ENCODE results near the gene SUGCT. TPM values are rescaled to one million over a fixed set of nuclear protein-coding genes. Genes with fewer than 3 reads are reported as not detected.
A peak's percentile ranks its signal among the peaks of the same experiment; 100 is the strongest.
"Not testable (repeated sequence)": the region's sequence is repeated elsewhere in the genome, so short reads cannot be mapped to it uniquely, and the experiment has no call there.

SUGCT gene
- total RNA-seq, 1 experiment from 2014 or later: 6.6 TPM

- no peak for DNase-seq (ENCODE audit: low read depth)
Observed at GRCh38 chr7:40138973-40139372, 4.2 kb downstream of the SUGCT start.

GRCh38 chr7:40139891-40140290 lies 5.1 kb downstream of the SUGCT start:
- DNase-seq (ENCODE audit: low read depth): not testable (repeated sequence)

GRCh38 chr7:40141916-40142315 lies 7.1 kb downstream of the SUGCT start:
- not testable (repeated sequence) for DNase-seq (ENCODE audit: low read depth)

- DNase-seq (ENCODE audit: low read depth): not testable (repeated sequence)
Observed at GRCh38 chr7:40145596-40146130, 10.9 kb downstream of the SUGCT start.

- DNase-seq (ENCODE audit: low read depth): peak; percentile 92
Observed at GRCh38 chr7:40147371-40148246, 12.8 kb downstream of the SUGCT start.

GRCh38 chr7:40148247-40148580 lies 13.4 kb downstream of the SUGCT start:
- not testable (repeated sequence) for DNase-seq (ENCODE audit: low read depth)

GRCh38 chr7:40148671-40149070 lies 13.9 kb downstream of the SUGCT start:
- DNase-seq (ENCODE audit: low read depth): no peak

- DNase-seq (ENCODE audit: low read depth): no peak
Observed at GRCh38 chr7:40151504-40151903, 16.7 kb downstream of the SUGCT start.

GRCh38 chr7:40156988-40157387 lies 22.2 kb downstream of the SUGCT start:
- no peak for DNase-seq (ENCODE audit: low read depth)

GRCh38 chr7:40162516-40162915 lies 27.7 kb downstream of the SUGCT start:
- peak; percentile 44 for DNase-seq (ENCODE audit: low read depth)

GRCh38 chr7:40165216-40165615 lies 30.4 kb downstream of the SUGCT start:
- no peak for DNase-seq (ENCODE audit: low read depth)

GRCh38 chr7:40167291-40167690 lies 32.5 kb downstream of the SUGCT start:
- DNase-seq (ENCODE audit: low read depth): no peak

- not testable (repeated sequence) for DNase-seq (ENCODE audit: low read depth)
Observed at GRCh38 chr7:40168266-40168665, 33.5 kb downstream of the SUGCT start.

GRCh38 chr7:40173121-40173520 lies 38.3 kb downstream of the SUGCT start:
- not testable (repeated sequence) for DNase-seq (ENCODE audit: low read depth)

- not testable (repeated sequence) for DNase-seq (ENCODE audit: low read depth)
Observed at GRCh38 chr7:40175256-40175655, 40.5 kb downstream of the SUGCT start.

- peak; percentile 24 for DNase-seq (ENCODE audit: low read depth)
Observed at GRCh38 chr7:40175725-40176510, 41.1 kb downstream of the SUGCT start.

GRCh38 chr7:40177071-40177470 lies 42.3 kb downstream of the SUGCT start:
- no peak for DNase-seq (ENCODE audit: low read depth)

GRCh38 chr7:40182452-40182851 lies 47.6 kb downstream of the SUGCT start:
- no peak for DNase-seq (ENCODE audit: low read depth)

GRCh38 chr7:40186586-40186985 lies 51.8 kb downstream of the SUGCT start:
- DNase-seq (ENCODE audit: low read depth): no peak

GRCh38 chr7:40192036-40192435 lies 57.2 kb downstream of the SUGCT start:
- DNase-seq (ENCODE audit: low read depth): no peak

- DNase-seq (ENCODE audit: low read depth): peak; percentile 10
Observed at GRCh38 chr7:40194745-40195144, 59.9 kb downstream of the SUGCT start.

- no peak for DNase-seq (ENCODE audit: low read depth)
Observed at GRCh38 chr7:40197527-40197926, 62.7 kb downstream of the SUGCT start.
